Measurements from ENCODE around the gene ERVK3-1. TPM values are rescaled to one million over a fixed set of nuclear protein-coding genes. Genes with fewer than 3 reads are reported as not detected.
"Not testable (repeated sequence)": the region's sequence is repeated elsewhere in the genome, so short reads cannot be mapped to it uniquely, and the experiment has no call there.

Gene ERVK3-1
- 35.7 and 37.2 TPM in 2 replicates for polyA plus RNA-seq (2013)

GRCh38 chr19:58305065-58305931, at the start of gene ERVK3-1:
TSS of gene ERVK3-1 (plus strand) at chr19:58305377. CDS start at chr19:58312169, 6,792 bp downstream.
- H3K27me3 ChIP-seq (ENCODE audit: insufficient read depth, low read length): no peaks in the 10 kb centered on the region
- peak within 1 kb of the TSS; percentile 44 for H3K27ac ChIP-seq (ENCODE audit: low read depth, low read length)
- H3K4me1 ChIP-seq (ENCODE audit: control insufficient read depth in 1 of 2, insufficient read depth in 2 of 2, low read length in 2 of 2): peaks cover 2 to 3% of the 10 kb centered on the region in 2 experiments
- no peak within 1 kb of the TSS for H2BK12ac ChIP-seq (ENCODE audit: low read length)
- peak within 1 kb of the TSS; percentile 41 for H4K91ac ChIP-seq (ENCODE audit: low read depth, low read length)
- no CpG with 5 or more reads among the region's 55 CpGs for WGBS (ENCODE audit: extremely low coverage, insufficient coverage, insufficient read length)
- H2AK5ac ChIP-seq (ENCODE audit: low read length): no peak within 1 kb of the TSS
- peak within 1 kb of the TSS; percentile 69 for H3K18ac ChIP-seq (ENCODE audit: low read length)
- H3K36me3 ChIP-seq (ENCODE audit: control insufficient read depth in 1 of 2, insufficient read depth in 2 of 2, low read length in 2 of 2): peaks cover 17 to 35% of the 10 kb centered on the region in 2 experiments
- peaks cover 3% of the 10 kb centered on the region for H3K79me2 ChIP-seq (ENCODE audit: control insufficient read depth, insufficient read depth, low read length, poor library complexity)
- peak within 1 kb of the TSS; percentile 36 for H3K14ac ChIP-seq (ENCODE audit: low read length)
- peak within 1 kb of the TSS; percentile 96 for H3K4me3 ChIP-seq (ENCODE audit: low read depth, low read length)
- DNase-seq: peak; percentile 99
- H3K23ac ChIP-seq (ENCODE audit: low read length): no peak within 1 kb of the TSS
- H2AFZ ChIP-seq (ENCODE audit: insufficient read depth, low read length, poor library complexity): peak within 1 kb of the TSS; percentile 54
- peak within 1 kb of the TSS; percentile 71 for H4K8ac ChIP-seq (ENCODE audit: low read depth, low read length)
- H3K9ac ChIP-seq (ENCODE audit: low read length): peak within 1 kb of the TSS; percentile 79
- peak within 1 kb of the TSS; percentile 11 for H2BK120ac ChIP-seq (ENCODE audit: insufficient read depth, low read length, poor library complexity)
- H4K12ac ChIP-seq (ENCODE audit: low read depth, low read length): peak within 1 kb of the TSS; percentile 36
- H3K9me3 ChIP-seq (ENCODE audit: insufficient read depth, low read depth, low read length): peaks cover 4% of the 10 kb centered on the region
- peak within 1 kb of the TSS; percentile 70 for H3K4me2 ChIP-seq (ENCODE audit: low read length)
- H2BK5ac ChIP-seq (ENCODE audit: low read depth, low read length, poor library complexity): peak within 1 kb of the TSS; percentile 3
- peaks cover 3% of the 10 kb centered on the region for H3K79me1 ChIP-seq (ENCODE audit: low read length)
- peak within 1 kb of the TSS; percentile 22 for H3K4ac ChIP-seq (ENCODE audit: low read depth, low read length)

GRCh38 chr19:58258259-58258658, 46.9 kb upstream of the ERVK3-1 start:
- H4K12ac ChIP-seq (ENCODE audit: low read depth, low read length); H3K79me2 ChIP-seq (ENCODE audit: control insufficient read depth, insufficient read depth, low read length, poor library complexity); H2AFZ ChIP-seq (ENCODE audit: insufficient read depth, low read length, poor library complexity); H3K9ac ChIP-seq (ENCODE audit: low read length); H3K4ac ChIP-seq (ENCODE audit: low read depth, low read length); H3K14ac ChIP-seq (ENCODE audit: low read length); H4K91ac ChIP-seq (ENCODE audit: low read depth, low read length); H2BK5ac ChIP-seq (ENCODE audit: low read depth, low read length, poor library complexity); H2BK12ac ChIP-seq (ENCODE audit: low read length); H3K23ac ChIP-seq (ENCODE audit: low read length); H3K79me1 ChIP-seq (ENCODE audit: low read length); H4K8ac ChIP-seq (ENCODE audit: low read depth, low read length); H3K4me1 ChIP-seq (ENCODE audit: control insufficient read depth in 1 of 2, insufficient read depth in 2 of 2, low read length in 2 of 2); H3K18ac ChIP-seq (ENCODE audit: low read length); H3K4me2 ChIP-seq (ENCODE audit: low read length); H2AK5ac ChIP-seq (ENCODE audit: low read length); H2BK120ac ChIP-seq (ENCODE audit: insufficient read depth, low read length, poor library complexity); DNase-seq; H3K27ac ChIP-seq (ENCODE audit: low read depth, low read length); H3K27me3 ChIP-seq (ENCODE audit: insufficient read depth, low read length): not testable (repeated sequence)
- Histone ChIP-seq H3K9me3 (ENCODE audit: insufficient read depth, low read depth, low read length) (peaks cover 69% of the 10 kb centered on the region), H3K4me3 (ENCODE audit: low read depth, low read length) (peak overlapping the region; percentile 48), H3K36me3 (ENCODE audit: control insufficient read depth in 1 of 2, insufficient read depth in 2 of 2, low read length in 2 of 2) (peaks cover 58 to 89% of the 10 kb centered on the region in 2 experiments)
- no CpG with 5 or more reads among the region's 4 CpGs for WGBS (ENCODE audit: extremely low coverage, insufficient coverage, insufficient read length)

- no peak overlapping the region for H2BK5ac ChIP-seq (ENCODE audit: low read depth, low read length, poor library complexity)
- H3K14ac ChIP-seq (ENCODE audit: low read length): no peak overlapping the region
- no peak overlapping the region for H3K4me3 ChIP-seq (ENCODE audit: low read depth, low read length)
- H3K18ac ChIP-seq (ENCODE audit: low read length): no peak overlapping the region
- no peaks in the 10 kb centered on the region for H3K4me1 ChIP-seq (ENCODE audit: control insufficient read depth in 1 of 2, insufficient read depth in 2 of 2, low read length in 2 of 2)
- H3K79me1 ChIP-seq (ENCODE audit: low read length): no peaks in the 10 kb centered on the region
- H3K27ac ChIP-seq (ENCODE audit: low read depth, low read length): no peak overlapping the region
- H3K4me2 ChIP-seq (ENCODE audit: low read length): no peak overlapping the region
- H2AFZ ChIP-seq (ENCODE audit: insufficient read depth, low read length, poor library complexity): no peak overlapping the region
- H3K79me2 ChIP-seq (ENCODE audit: control insufficient read depth, insufficient read depth, low read length, poor library complexity): no peaks in the 10 kb centered on the region
- no peak overlapping the region for H2BK120ac ChIP-seq (ENCODE audit: insufficient read depth, low read length, poor library complexity)
- H2AK5ac ChIP-seq (ENCODE audit: low read length): no peak overlapping the region
- peaks cover 59 to 83% of the 10 kb centered on the region in 2 experiments for H3K36me3 ChIP-seq (ENCODE audit: control insufficient read depth in 1 of 2, insufficient read depth in 2 of 2, low read length in 2 of 2)
- no peak overlapping the region for H4K12ac ChIP-seq (ENCODE audit: low read depth, low read length)
- no CpG with 5 or more reads among the region's 3 CpGs for WGBS (ENCODE audit: extremely low coverage, insufficient coverage, insufficient read length)
- peaks cover 79% of the 10 kb centered on the region for H3K9me3 ChIP-seq (ENCODE audit: insufficient read depth, low read depth, low read length)
- no peak overlapping the region for H3K4ac ChIP-seq (ENCODE audit: low read depth, low read length)
- H3K9ac ChIP-seq (ENCODE audit: low read length): no peak overlapping the region
- no peak overlapping the region for H2BK12ac ChIP-seq (ENCODE audit: low read length)
- H3K23ac ChIP-seq (ENCODE audit: low read length): no peak overlapping the region
- no peak overlapping the region for H4K91ac ChIP-seq (ENCODE audit: low read depth, low read length)
- no peak overlapping the region for H4K8ac ChIP-seq (ENCODE audit: low read depth, low read length)
- no peaks in the 10 kb centered on the region for H3K27me3 ChIP-seq (ENCODE audit: insufficient read depth, low read length)
- DNase-seq: no peak
These were observed 43.6 kb upstream of the ERVK3-1 start for GRCh38 chr19:58261600-58261967.

- Histone ChIP-seq H4K8ac (ENCODE audit: low read depth, low read length) (no peak overlapping the region), H3K4ac (ENCODE audit: low read depth, low read length) (no peak overlapping the region), H3K27me3 (ENCODE audit: insufficient read depth, low read length) (no peaks in the 10 kb centered on the region), H2BK120ac (ENCODE audit: insufficient read depth, low read length, poor library complexity) (no peak overlapping the region), H3K4me2 (ENCODE audit: low read length) (no peak overlapping the region), H3K27ac (ENCODE audit: low read depth, low read length) (no peak overlapping the region), H3K4me3 (ENCODE audit: low read depth, low read length) (no peak overlapping the region), H3K14ac (ENCODE audit: low read length) (no peak overlapping the region), H2BK5ac (ENCODE audit: low read depth, low read length, poor library complexity) (no peak overlapping the region), H3K36me3 (ENCODE audit: control insufficient read depth in 1 of 2, insufficient read depth in 2 of 2, low read length in 2 of 2) (peaks cover 59 to 79% of the 10 kb centered on the region in 2 experiments), H4K91ac (ENCODE audit: low read depth, low read length) (no peak overlapping the region), H4K12ac (ENCODE audit: low read depth, low read length) (no peak overlapping the region), H3K79me1 (ENCODE audit: low read length) (no peaks in the 10 kb centered on the region), H2AFZ (ENCODE audit: insufficient read depth, low read length, poor library complexity) (no peak overlapping the region), H3K9ac (ENCODE audit: low read length) (no peak overlapping the region), H3K9me3 (ENCODE audit: insufficient read depth, low read depth, low read length) (peaks cover 81% of the 10 kb centered on the region), H2AK5ac (ENCODE audit: low read length) (no peak overlapping the region), H3K4me1 (ENCODE audit: control insufficient read depth in 1 of 2, insufficient read depth in 2 of 2, low read length in 2 of 2) (no peaks in the 10 kb centered on the region), H3K79me2 (ENCODE audit: control insufficient read depth, insufficient read depth, low read length, poor library complexity) (no peaks in the 10 kb centered on the region), H3K18ac (ENCODE audit: low read length) (no peak overlapping the region), H3K23ac (ENCODE audit: low read length) (no peak overlapping the region), H2BK12ac (ENCODE audit: low read length) (no peak overlapping the region)
- DNase-seq: no peak
- WGBS (ENCODE audit: extremely low coverage, insufficient coverage, insufficient read length): no CpG with 5 or more reads among the region's 19 CpGs
These were observed 42.9 kb upstream of the ERVK3-1 start for GRCh38 chr19:58261968-58262921.
